Retinal pigment epithelial cell (primary cell): ENCODE results near the gene KRT5.

ENCODE experiments used
- DNase-seq: peaks from one replicate; pipeline ENCODE4 v3.0.0-alpha.2; 2010; ENCODE audit warnings: low read depth
- H3K4me3 ChIP-seq: 2 replicates; pipeline ENCODE4 v1.5.1; 2011; ENCODE audit warnings: mild to moderate bottlenecking, low read length, control low read depth, moderate library complexity
- CTCF ChIP-seq: conservative IDR thresholded peaks from 2 replicates; pipeline ENCODE4 v1.5.1; 2011; ENCODE audit warnings: low read depth, low read length, control low read depth, inconsistent platforms

The KRT5 gene

GRCh38 chr12:52522346-52523011, 2.3 kb upstream of the KRT5 start:
- no peak for TF ChIP-seq CTCF
- H3K4me3 ChIP-seq: no peak overlapping the region
- no peak for DNase-seq

- TF ChIP-seq CTCF: no peak
- DNase-seq: no peak
- no peak overlapping the region for H3K4me3 ChIP-seq
These were observed 1.5 kb upstream of the KRT5 start for GRCh38 chr12:52521568-52522266.

GRCh38 chr12:52521175-52521567, 977 bp upstream of the KRT5 start:
- H3K4me3 ChIP-seq: no peak overlapping the region
- no peak for TF ChIP-seq CTCF
- DNase-seq: no peak

GRCh38 chr12:52519387-52519703, 849 bp downstream of the KRT5 start:
- TF ChIP-seq CTCF: no peak
- no peak for DNase-seq
- no peak overlapping the region for H3K4me3 ChIP-seq

GRCh38 chr12:52518574-52519386, 1.4 kb downstream of the KRT5 start:
- no peak for TF ChIP-seq CTCF
- no peak overlapping the region for H3K4me3 ChIP-seq
- no peak for DNase-seq

- TF ChIP-seq CTCF: no peak
- no peak for DNase-seq
- H3K4me3 ChIP-seq: no peak overlapping the region
These were observed 2.3 kb downstream of the KRT5 start for GRCh38 chr12:52517888-52518287.
